Measurements from ENCODE around the gene CELF1. TPM values are rescaled to one million over a fixed set of nuclear protein-coding genes. Genes with fewer than 3 reads are reported as not detected.
A peak's percentile ranks its signal among the peaks of the same experiment; 100 is the strongest.
"Not testable (repeated sequence)": the region's sequence is repeated elsewhere in the genome, so short reads cannot be mapped to it uniquely, and the experiment has no call there.

The CELF1 gene
- total RNA-seq, 1 donor from 2014 or later, result 173 TPM

GRCh38 chr11:47560426-47560825, 7.5 kb upstream of the CELF1 start:
- H3F3A ChIP-seq (ENCODE audit: low read depth), result peaks cover 17% of the 10 kb centered on the region
- H3K36me3 ChIP-seq, result no peaks in the 10 kb centered on the region
- no peaks in the 10 kb centered on the region for H3K9me3 Mint-ChIP-seq
- H3K79me2 ChIP-seq (ENCODE audit: low read depth), result no peaks in the 10 kb centered on the region
- no peaks in the 10 kb centered on the region for H3K4me1 ChIP-seq
- H3K4me3 ChIP-seq, result no peak overlapping the region
- no peaks in the 10 kb centered on the region for H3K9me3 ChIP-seq (ENCODE audit: low read depth)
- H4K20me1 ChIP-seq (ENCODE audit: low read depth), result no peaks in the 10 kb centered on the region
- DNase-seq (ENCODE audit: low spot score), result no peak
- no peak overlapping the region for H3K9ac ChIP-seq
- no peak overlapping the region for H3K27ac ChIP-seq
- no peak overlapping the region for H3K4me2 ChIP-seq
- H3K27ac Mint-ChIP-seq, result no peak overlapping the region
- H3K27me3 Mint-ChIP-seq (ENCODE audit: insufficient read depth, low read depth), result peaks cover 5% of the 10 kb centered on the region
- H3K36me3 Mint-ChIP-seq, result no peaks in the 10 kb centered on the region
- H3K27me3 ChIP-seq, result no peaks in the 10 kb centered on the region
- TF ChIP-seq EZH2phosphoT487 (IDR thresholded peaks at IDR 0.05) (no peak), EZH2 (IDR thresholded peaks at IDR 0.05) (no peak)
- TF ChIP-seq, protein P1, sequence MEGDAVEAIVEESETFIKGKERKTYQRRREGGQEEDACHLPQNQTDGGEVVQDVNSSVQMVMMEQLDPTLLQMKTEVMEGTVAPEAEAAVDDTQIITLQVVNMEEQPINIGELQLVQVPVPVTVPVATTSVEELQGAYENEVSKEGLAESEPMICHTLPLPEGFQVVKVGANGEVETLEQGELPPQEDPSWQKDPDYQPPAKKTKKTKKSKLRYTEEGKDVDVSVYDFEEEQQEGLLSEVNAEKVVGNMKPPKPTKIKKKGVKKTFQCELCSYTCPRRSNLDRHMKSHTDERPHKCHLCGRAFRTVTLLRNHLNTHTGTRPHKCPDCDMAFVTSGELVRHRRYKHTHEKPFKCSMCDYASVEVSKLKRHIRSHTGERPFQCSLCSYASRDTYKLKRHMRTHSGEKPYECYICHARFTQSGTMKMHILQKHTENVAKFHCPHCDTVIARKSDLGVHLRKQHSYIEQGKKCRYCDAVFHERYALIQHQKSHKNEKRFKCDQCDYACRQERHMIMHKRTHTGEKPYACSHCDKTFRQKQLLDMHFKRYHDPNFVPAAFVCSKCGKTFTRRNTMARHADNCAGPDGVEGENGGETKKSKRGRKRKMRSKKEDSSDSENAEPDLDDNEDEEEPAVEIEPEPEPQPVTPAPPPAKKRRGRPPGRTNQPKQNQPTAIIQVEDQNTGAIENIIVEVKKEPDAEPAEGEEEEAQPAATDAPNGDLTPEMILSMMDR (IDR thresholded peaks at IDR 0.05), result no peak
- no peaks in the 10 kb centered on the region for H3K4me1 Mint-ChIP-seq
- no peak overlapping the region for H2AFZ ChIP-seq (replicated peaks)
- no peak overlapping the region for H3K4me3 Mint-ChIP-seq

DNA sequence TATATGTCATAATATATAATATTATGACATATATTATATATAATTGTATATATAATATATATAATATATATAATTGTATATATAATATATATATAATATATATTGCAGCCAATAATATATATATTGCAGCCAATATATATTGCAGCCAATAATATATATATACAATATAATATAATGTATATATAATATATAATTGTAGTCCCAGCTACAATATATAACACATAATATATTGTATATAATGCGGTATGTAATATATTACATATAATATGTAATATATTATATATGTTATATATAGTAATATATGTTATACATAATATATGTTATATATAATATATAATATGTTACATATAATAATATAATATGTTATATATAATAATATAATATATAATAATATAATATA, 5.8 kb upstream of the CELF1 start:
- Histone ChIP-seq H3K9me3 (ENCODE audit: low read depth) (no peaks in the 10 kb centered on the region), H3K36me3 (no peaks in the 10 kb centered on the region), H3K27ac (no peak overlapping the region), H4K20me1 (ENCODE audit: low read depth) (no peaks in the 10 kb centered on the region), H3K4me2 (no peak overlapping the region), H3K4me1 (no peaks in the 10 kb centered on the region), H3K4me3 (no peak overlapping the region), H3K79me2 (ENCODE audit: low read depth) (no peaks in the 10 kb centered on the region), H3F3A (ENCODE audit: low read depth) (peaks cover 27% of the 10 kb centered on the region), H3K27me3 (no peaks in the 10 kb centered on the region), H2AFZ (replicated peaks) (no peak overlapping the region), H3K9ac (no peak overlapping the region)
- no peak overlapping the region for H3K27ac Mint-ChIP-seq
- TF ChIP-seq EZH2 (IDR thresholded peaks at IDR 0.05) (no peak), EZH2phosphoT487 (IDR thresholded peaks at IDR 0.05) (no peak)
- TF ChIP-seq, protein P1 (IDR thresholded peaks at IDR 0.05), result no peak
- DNase-seq (ENCODE audit: low spot score), result no peak
- peaks cover 5% of the 10 kb centered on the region for H3K4me1 Mint-ChIP-seq
- no peaks in the 10 kb centered on the region for H3K36me3 Mint-ChIP-seq
- peaks cover 2% of the 10 kb centered on the region for H3K27me3 Mint-ChIP-seq (ENCODE audit: insufficient read depth, low read depth)
- no peaks in the 10 kb centered on the region for H3K9me3 Mint-ChIP-seq
- no peak overlapping the region for H3K4me3 Mint-ChIP-seq

DNA sequence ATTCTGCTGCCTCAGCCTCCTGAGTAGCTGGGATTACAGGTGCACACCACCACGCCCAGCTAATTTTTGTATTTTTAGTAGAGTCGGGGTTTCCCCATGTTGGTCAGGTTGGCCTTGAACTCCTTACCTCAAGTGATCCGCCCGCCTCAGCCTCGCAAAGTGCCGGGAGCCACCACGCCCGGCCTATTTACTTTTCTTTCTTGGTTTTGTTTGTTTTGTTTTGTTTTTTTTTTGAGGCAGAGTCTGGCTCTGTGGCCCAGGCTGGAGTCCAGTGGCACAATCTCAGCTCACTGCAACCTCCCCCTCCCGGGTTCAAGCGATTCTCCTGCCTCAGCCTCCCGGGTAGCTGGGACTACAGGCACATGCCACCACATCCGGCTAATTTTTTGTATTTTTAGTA, 4.1 kb upstream of the CELF1 start:
- not testable (repeated sequence) for H4K20me1 ChIP-seq (ENCODE audit: low read depth); H3K27ac ChIP-seq; H3K4me2 ChIP-seq; H3K27me3 ChIP-seq; H3K4me3 ChIP-seq; H3K27ac Mint-ChIP-seq; H3K9me3 Mint-ChIP-seq; H3K4me3 Mint-ChIP-seq; H2AFZ ChIP-seq (replicated peaks); H3K36me3 Mint-ChIP-seq; H3K27me3 Mint-ChIP-seq (ENCODE audit: insufficient read depth, low read depth); H3K36me3 ChIP-seq; DNase-seq (ENCODE audit: low spot score); H3K9ac ChIP-seq; H3K9me3 ChIP-seq (ENCODE audit: low read depth); H3K4me1 ChIP-seq
- Histone ChIP-seq H3K79me2 (ENCODE audit: low read depth) (peaks cover 10% of the 10 kb centered on the region), H3F3A (ENCODE audit: low read depth) (peaks cover 32% of the 10 kb centered on the region)
- peaks cover 12% of the 10 kb centered on the region for H3K4me1 Mint-ChIP-seq

- peaks cover 42% of the 10 kb centered on the region for H3F3A ChIP-seq (ENCODE audit: low read depth)
- Mint-ChIP-seq H3K27me3 (ENCODE audit: insufficient read depth, low read depth) (no peaks in the 10 kb centered on the region), H3K4me3 (peak overlapping the region; percentile 88), H3K4me1 (peaks cover 31% of the 10 kb centered on the region), H3K36me3 (peaks cover 11% of the 10 kb centered on the region), H3K27ac (peak overlapping the region; percentile 64), H3K9me3 (no peaks in the 10 kb centered on the region)
- no peak for DNase-seq (ENCODE audit: low spot score)
- peak overlapping the region; percentile 92 for H2AFZ ChIP-seq (replicated peaks)
- no peaks in the 10 kb centered on the region for H3K9me3 ChIP-seq (ENCODE audit: low read depth)
- no peaks in the 10 kb centered on the region for H3K27me3 ChIP-seq
- H3K4me3 ChIP-seq, result peak overlapping the region; percentile 89
- no peak overlapping the region for H3K9ac ChIP-seq
- TF ChIP-seq, protein P1 (IDR thresholded peaks at IDR 0.05), result no peak
- TF ChIP-seq EZH2phosphoT487 (IDR thresholded peaks at IDR 0.05) (no peak), EZH2 (IDR thresholded peaks at IDR 0.05) (no peak)
- H4K20me1 ChIP-seq (ENCODE audit: low read depth), result peaks cover 41% of the 10 kb centered on the region
- no peak overlapping the region for H3K27ac ChIP-seq
- peaks cover 12% of the 10 kb centered on the region for H3K4me1 ChIP-seq
- H3K79me2 ChIP-seq (ENCODE audit: low read depth), result peaks cover 46% of the 10 kb centered on the region
- peak overlapping the region; percentile 73 for H3K4me2 ChIP-seq
- no peaks in the 10 kb centered on the region for H3K36me3 ChIP-seq
Observed at GRCh38 chr11:47553406-47553743, 443 bp upstream of the CELF1 start.

Measured in neural progenitor cell (in vitro differentiated cells).